NCI-H82 treated with DMSO at 0.1 percent for 48 hours (cell line): ENCODE data around the gene PLAA.
A peak's percentile ranks its signal among the peaks of the same experiment; 100 is the strongest.

ENCODE experiments used
- DNase-seq: peaks from one replicate; lab custom pipeline; 2025; ENCODE audit not compliant: unreplicated experiment; lab: John Stamatoyannopoulos, UW

Gene PLAA

DNA sequence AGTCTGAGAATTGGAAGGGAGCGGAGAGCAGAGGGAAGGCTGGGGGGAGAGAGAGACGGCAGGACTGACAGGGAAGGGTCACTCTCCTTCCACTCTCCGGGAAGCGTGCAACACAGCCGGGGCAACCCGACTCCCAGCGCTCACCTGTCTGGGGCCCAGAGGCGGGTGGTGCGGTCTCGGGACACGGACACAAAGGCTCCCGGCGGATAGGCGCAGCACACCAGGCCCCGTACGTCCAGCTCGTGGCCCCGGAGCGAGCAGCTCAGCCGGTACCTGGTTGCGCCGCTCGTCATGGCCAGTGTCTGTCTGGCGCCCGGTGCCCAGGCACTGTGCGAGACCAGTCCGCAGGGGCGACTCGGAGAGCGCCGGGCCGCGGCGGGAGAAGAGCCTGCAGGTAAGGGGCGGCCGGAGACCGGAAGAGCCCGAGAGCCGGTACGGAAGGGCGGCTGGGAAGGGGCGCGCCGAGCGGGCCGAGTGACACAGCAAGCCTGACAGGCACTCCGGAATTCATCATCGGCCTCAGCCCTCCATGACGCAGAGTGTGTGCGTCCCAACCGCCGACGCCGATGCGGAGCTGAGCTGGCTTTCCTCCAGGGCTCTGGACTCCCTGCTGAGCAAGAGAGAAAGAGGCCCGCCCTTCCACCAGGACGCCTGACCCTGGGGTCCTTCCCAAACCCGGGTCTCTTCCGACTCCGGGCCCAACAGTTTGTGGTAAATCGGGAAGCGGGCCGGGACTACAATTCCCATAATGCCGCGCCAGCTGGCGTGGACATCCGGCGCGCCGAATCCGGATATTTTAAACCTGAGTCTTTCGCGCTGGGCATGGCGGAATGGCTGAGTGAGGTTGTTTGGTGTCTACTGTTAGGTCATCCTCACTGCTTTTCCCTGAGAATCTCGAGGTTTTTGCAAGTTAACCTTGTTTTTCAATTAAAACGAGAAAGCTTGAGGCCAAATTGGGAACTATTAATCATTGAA, at the start of gene PLAA:
Gene PLAA, minus strand, starts transcription at position 490 of the 975 bp plus-strand sequence. Its CDS starts 197 bp downstream, at position 293.
- DNase-seq, result peak; percentile 54

GRCh38 chr9:26995810-26996209, 48.8 kb upstream of the PLAA start:
- DNase-seq, result no peak

GRCh38 chr9:26983340-26983739, 36.3 kb upstream of the PLAA start:
- no peak for DNase-seq

GRCh38 chr9:26975728-26976707, 29.0 kb upstream of the PLAA start:
- DNase-seq, result no peak

DNA sequence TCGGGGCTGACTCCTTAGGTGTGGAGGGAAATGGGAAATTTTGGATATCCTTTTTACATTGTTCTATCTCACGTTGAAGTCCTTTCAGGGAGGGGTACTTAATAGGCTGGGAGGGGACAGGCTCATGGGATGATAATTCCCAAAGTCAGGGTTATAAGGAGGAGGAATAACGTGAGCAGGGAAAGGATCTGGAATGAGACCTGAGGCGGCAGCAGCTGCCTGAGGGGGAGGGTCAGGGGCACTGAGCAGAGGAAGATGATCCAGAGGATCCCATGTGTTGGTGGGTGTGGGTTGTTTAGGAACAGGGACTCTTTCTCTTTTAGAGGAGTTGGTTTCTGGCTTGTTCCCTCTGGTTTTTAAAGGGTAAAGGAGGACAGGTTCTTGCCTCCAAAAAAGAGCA, 27.9 kb upstream of the PLAA start:
- DNase-seq, result no peak

DNA sequence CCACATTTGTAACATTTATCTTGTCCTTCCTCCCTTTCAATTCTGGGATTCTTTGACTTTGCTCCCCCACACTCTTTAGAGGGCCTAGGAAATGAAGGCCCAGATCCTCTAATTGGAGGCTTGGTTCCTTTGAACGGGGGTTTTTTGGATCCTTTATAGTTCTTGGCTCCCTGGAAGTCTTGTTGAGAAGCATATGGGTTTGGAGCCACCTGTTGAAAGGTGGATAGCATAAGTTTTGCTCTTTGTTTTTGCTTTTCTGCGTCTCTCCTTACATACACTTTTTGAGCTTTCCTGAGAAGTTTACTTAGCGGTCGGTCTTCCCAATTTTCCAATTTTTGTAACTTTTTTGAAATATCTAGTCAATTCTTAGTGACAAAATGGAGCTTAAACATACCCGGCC, 26.9 kb upstream of the PLAA start:
- DNase-seq, result no peak

DNA sequence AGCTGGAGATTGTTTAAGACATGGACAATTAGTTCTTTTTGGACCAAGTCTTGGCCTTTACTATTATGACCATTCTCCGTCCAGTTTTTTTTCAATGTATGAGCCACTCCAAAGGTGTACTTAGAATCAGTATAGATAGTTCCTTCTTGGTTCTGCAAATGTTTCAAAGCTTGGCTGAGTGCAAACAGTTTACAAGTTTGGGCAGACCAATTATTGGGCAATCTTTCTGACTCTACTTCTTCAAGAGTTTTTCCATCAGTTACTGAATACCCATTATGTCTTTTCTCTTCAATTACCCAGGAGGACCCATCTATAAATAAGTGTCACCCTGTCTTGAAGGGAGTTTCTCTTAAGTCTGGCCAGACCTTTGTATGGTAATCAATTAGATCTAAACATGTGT, 24.7 kb upstream of the PLAA start:
- no peak for DNase-seq

GRCh38 chr9:26956860-26957233, 9.8 kb upstream of the PLAA start:
- DNase-seq, result no peak

DNA sequence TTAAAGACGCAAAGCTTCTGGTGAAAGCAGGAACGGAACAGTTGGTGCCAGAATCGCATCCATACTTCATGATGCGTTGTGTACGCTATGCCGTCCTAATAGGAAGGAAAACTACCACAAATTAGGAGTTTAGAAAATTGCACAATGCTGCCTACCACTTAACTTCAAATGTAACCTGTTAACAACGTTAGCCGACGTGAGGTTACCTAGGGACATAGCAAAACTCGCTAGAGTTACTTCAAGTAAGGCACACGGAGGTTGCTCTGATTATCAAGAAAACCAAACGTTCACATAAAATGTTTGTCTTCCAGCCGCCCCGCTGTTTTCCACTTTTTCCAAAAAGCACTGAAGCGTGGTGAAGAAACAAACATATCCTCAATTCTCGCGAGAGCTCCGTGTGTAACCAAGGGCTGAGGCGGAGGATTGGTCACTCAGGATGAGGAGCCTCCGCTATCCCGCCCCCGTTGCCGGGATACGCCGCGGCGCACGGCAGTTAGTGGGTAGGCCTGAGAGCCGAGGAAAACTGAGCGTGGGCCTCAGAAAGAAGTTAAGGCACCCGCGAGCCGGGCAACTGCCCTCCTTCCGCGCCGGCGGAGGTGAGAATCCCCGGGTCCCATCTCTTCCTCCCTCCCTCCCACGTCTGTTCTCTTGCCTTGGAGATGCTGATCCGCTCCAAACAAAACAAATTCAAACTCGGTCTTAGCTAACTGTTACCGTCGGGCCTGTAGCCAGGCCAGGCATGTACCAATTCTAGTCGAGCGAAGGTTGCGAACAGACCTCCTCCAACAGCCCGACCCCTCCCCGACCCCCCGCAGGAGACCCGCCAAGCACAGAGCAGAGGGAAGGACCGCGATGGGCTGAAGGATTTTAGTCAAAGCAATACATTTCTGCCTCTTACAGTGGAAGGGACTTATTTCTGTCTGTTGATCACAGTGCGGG, 9.1 kb upstream of the PLAA start, which contains the start of gene IFT74:
Gene IFT74, plus strand, starts transcription at position 492 of the 939 bp plus-strand sequence. CDS start 5,556 bp downstream, outside the sequence.
- peak; percentile 82 for DNase-seq

GRCh38 chr9:26955222-26955903, 8.3 kb upstream of the PLAA start:
- DNase-seq, result no peak

GRCh38 chr9:26954050-26954508, 7.0 kb upstream of the PLAA start:
- no peak for DNase-seq

- DNase-seq, result no peak
Observed at GRCh38 chr9:26951794-26952193, 4.8 kb upstream of the PLAA start.

GRCh38 chr9:26950521-26950920, 3.5 kb upstream of the PLAA start:
- no peak for DNase-seq

- DNase-seq, result no peak
Observed at GRCh38 chr9:26949637-26950069, 2.6 kb upstream of the PLAA start.

GRCh38 chr9:26947736-26948135, 694 bp upstream of the PLAA start:
- DNase-seq, result no peak

- DNase-seq, result no peak
Observed at GRCh38 chr9:26945591-26945990, 1.5 kb downstream of the PLAA start.

DNA sequence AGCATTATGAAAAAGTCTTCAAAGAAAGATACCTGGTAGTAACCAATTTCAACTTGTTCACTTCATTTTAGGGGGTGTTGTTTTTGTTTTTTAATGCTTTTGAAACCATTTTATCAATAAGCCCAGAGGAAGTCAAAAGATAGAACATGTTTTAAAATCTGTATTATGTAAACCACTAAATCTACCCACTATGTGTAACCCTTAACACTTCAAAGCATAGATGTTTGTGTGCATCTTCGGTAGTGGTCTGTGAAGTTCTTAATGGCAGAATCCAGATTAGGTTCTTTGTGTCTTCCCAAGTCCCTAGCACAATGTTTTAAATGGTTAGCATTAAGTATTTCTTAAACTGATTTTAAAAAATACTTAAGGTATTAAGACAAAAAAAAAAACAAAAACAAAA, 6.3 kb downstream of the PLAA start:
- no peak for DNase-seq

DNA sequence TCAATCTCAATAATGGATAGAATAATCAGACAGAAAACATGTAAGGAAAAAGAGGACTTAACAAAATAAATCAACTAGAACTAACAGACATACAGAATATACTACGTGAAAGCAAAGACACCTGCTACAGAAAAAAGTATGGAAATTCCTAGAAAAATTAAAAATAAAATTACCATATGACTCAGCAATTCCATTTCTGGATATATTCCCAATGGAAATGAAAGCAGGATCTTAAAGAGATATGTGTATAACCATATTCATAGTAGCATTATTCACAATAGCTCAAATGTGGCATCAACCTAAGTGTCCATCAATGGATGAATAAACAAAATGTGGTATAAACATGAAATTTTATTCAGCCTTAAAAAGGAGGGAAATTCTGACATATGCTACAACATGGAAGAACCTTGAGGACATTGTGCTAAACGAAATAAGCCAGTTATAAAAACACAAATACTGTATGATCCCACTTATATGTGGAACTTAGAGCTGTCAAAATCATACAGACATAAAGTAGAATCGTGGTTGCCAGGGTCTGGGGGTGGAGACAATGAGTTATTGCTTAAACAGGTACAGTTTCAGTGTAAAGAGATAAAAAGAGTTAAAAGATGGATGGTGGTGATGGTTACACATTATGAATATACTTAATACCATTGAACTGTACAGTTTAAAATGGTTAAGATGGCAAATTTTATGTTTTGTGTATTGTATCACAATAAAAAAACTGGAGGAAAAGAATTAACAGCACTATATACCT, 6.9 kb downstream of the PLAA start:
- no peak for DNase-seq

DNA sequence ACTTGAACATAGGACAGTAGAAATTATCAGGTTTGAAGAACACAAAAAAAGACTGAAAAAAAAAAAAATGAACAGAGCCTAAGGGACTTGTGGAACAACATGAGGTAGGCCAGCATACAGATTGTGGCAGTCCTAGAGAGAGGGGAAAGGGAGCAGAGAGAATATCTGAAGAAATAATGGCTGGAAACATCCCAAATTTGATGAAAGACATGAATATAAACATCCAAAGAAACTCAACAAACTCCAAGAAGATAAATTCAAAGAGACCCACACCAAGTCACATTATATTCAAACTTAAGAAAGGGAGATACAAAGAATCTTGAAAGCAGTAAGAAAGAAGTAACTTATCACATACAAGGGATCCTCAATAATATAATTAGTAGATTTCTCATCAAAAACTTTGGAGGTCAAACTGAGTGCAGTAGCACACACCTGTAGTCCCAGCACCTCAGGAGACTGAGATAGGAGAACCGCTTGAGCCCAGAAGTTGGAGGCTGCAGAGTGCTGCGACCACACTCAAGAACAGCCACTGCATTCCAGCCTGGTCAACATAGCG, 9.1 kb downstream of the PLAA start:
- no peak for DNase-seq
